SKM-1 treated with dmso at 0.1 percent for 144 hours (cell line): Measurements from ENCODE around the gene LCE2B.
"Not testable (repeated sequence)": the region's sequence is repeated elsewhere in the genome, so short reads cannot be mapped to it uniquely, and the experiment has no call there.

Experiments
- DNase-seq: peaks from one replicate; lab custom pipeline; 2025; ENCODE audit not compliant: unreplicated experiment; lab: John Stamatoyannopoulos, UW

The LCE2B gene

DNA sequence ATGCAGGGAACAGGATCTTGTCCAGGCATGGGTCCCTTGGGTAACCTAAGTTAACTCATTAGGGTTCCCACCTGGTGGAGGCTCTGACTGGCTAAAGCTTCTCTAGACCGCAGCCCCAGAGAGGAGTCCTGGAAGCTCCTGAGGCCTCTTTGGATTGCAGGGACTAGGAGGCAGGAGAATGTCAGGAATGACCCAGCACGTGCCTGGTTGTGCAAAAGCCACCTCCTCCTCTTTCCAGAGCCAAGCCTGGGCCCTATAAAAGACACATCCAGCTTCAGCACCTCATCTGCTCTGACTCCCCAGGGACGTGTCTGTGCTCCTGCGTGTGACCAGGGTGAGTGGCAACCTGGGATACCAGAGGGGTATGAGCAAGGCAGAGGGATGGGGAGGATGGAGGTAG lies at the start of gene LCE2B:
TSS of gene LCE2B (plus strand) at position 301 of the 400 bp plus-strand sequence. CDS start 721 bp downstream, outside the sequence.
- DNase-seq: not testable (repeated sequence)

GRCh38 chr1:152640351-152640750 lies 45.6 kb upstream of the LCE2B start:
- DNase-seq: no peak

- DNase-seq: no peak
Observed at GRCh38 chr1:152643945-152644344, 42.0 kb upstream of the LCE2B start.

DNA sequence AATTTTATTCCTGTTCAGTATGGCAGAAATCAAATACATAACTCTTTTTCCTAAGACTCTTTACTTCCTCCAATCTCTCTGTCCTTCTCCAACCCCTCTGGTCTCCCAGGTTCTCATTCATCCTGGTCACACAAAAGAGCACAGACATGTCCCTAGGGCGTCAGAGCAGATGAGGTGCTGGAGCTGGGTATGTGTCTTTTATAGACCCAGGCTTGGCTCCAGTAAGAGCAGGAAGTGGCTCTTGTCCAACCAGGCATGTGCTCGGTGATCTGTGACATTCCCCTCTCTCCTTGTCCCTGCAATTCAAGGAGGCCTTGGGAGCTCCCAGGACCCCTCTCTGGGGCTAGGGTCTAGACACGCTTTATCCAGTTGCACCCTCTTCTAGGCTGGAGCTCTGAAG lies 40.8 kb upstream of the LCE2B start:
- DNase-seq: no peak

- DNase-seq: no peak
Observed at GRCh38 chr1:152646656-152647055, 39.3 kb upstream of the LCE2B start.

GRCh38 chr1:152654110-152654509 lies 31.8 kb upstream of the LCE2B start:
- peak; percentile 62 for DNase-seq

GRCh38 chr1:152656459-152656858 lies 29.5 kb upstream of the LCE2B start:
- no peak for DNase-seq

- no peak for DNase-seq
Observed at GRCh38 chr1:152657677-152658076, 28.2 kb upstream of the LCE2B start.

- DNase-seq: no peak
Observed at GRCh38 chr1:152658649-152659048, 27.3 kb upstream of the LCE2B start.

GRCh38 chr1:152663098-152663497 lies 22.8 kb upstream of the LCE2B start, which contains the start of gene LCE2D:
Gene LCE2D, plus strand, starts transcription at chr1:152663380. Its CDS starts 726 bp downstream, at chr1:152664106.
- no peak for DNase-seq

GRCh38 chr1:152666171-152666570 lies 19.8 kb upstream of the LCE2B start:
- not testable (repeated sequence) for DNase-seq

- no peak for DNase-seq
Observed at GRCh38 chr1:152667648-152668047, 18.3 kb upstream of the LCE2B start.

GRCh38 chr1:152673016-152673415 lies 12.9 kb upstream of the LCE2B start:
- no peak for DNase-seq

- not testable (repeated sequence) for DNase-seq
Observed at GRCh38 chr1:152674983-152675382, 10.9 kb upstream of the LCE2B start, which contains the start of gene LCE2C. Gene LCE2C, plus strand, starts transcription at chr1:152675279. Its CDS starts 737 bp downstream, at chr1:152676016.

GRCh38 chr1:152679459-152679858 lies 6.5 kb upstream of the LCE2B start:
- no peak for DNase-seq

DNA sequence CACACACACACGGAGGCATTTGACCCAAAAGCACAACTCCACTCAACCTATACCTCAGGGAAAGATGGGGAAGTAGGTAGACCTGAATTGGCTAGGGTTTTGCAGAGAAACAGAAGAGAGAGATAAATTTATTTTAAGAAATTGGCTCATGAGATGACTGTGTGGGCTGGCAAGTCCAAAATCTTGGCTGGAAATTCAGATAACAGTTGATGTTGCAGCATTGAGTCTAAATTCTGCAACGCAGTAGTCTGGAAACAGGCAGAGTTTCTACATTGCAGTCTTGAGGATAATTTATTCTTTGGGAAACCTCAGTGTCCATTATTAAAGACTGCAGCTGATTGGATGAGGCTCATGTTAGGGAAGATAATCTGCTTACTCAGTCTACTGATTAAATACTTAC lies 4.3 kb upstream of the LCE2B start:
- DNase-seq: no peak

DNA sequence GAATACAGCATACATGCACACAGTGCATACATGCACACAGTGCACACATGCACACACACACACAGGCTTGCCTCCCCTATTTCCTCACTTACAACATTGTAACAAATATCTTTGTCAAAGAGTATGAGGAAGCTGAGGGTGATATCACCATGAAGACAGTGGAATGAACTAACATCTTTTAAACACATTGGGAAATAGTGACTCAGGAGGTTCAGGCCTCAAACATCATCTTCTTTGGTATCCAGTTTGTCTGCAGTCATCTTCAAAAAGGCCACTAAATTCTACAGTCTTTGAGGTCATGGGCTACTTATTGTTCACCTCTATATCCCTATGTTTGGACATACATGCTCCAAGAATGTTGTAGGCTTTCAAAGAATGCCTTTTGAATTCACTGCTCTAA lies 2.1 kb upstream of the LCE2B start:
- DNase-seq: no peak

GRCh38 chr1:152697701-152698600 lies 12.0 kb downstream of the LCE2B start, which contains the start of gene LCE2A:
Gene LCE2A, plus strand, starts transcription at chr1:152698345. Its CDS starts 557 bp downstream, at chr1:152698902.
- DNase-seq: no peak

- no peak for DNase-seq
Observed at GRCh38 chr1:152699746-152700145, 13.8 kb downstream of the LCE2B start.

DNA sequence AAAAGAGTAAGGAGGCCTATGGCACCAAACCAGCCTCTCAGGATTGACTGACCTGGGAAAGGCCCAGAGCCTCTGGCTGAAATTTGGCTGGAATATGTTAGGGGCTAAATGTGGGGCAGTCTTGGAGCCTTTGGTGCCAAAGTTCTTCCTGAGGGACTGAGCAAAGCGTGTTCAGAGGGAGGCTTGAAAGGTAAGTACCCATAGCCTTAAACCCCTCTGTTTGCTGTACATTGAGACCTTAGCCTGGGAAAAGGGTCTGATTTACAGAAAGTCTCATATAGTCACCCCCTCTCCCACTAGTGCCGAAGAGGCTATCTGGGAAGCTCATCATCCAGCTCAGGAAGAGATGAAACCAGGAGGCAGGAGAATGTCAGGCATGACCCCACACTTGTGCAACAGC lies 21.9 kb downstream of the LCE2B start, which contains the start of gene LCE4A:
TSS of gene LCE4A (plus strand) at position 301 of the 400 bp plus-strand sequence. CDS start 916 bp downstream, outside the sequence.
- no peak for DNase-seq

- DNase-seq: no peak
Observed at GRCh38 chr1:152718238-152718637, 32.3 kb downstream of the LCE2B start.

- DNase-seq: no peak
Observed at GRCh38 chr1:152725261-152725660, 39.3 kb downstream of the LCE2B start.
